ENCODE data around the gene C5. TPM values are rescaled to one million over a fixed set of nuclear protein-coding genes. Genes with fewer than 3 reads are reported as not detected.

Gene C5
- total and polyA plus RNA-seq, 9 donors = 3.0 to 7.2 (median 4.6) TPM

GRCh38 chr9:120983259-120983837 lies 66.7 kb downstream of the C5 start:
- DNase-seq = no peak
- Histone ChIP-seq H3K27me3 (no peaks in the 10 kb centered on the region), H3K4me3 (no peak overlapping the region), H3K9me3 (no peaks in the 10 kb centered on the region), H3K36me3 (no peaks in the 10 kb centered on the region), H3K27ac (no peak overlapping the region), H3K4me1 (ENCODE audit: insufficient read depth) (peaks cover 2% of the 10 kb centered on the region)
- intact Hi-C loops (cut with DNase I) = no loop called here
- no peak for TF ChIP-seq CTCF (IDR thresholded peaks at IDR 0.05)
- no peak for TF ChIP-seq POLR2A (IDR thresholded peaks at IDR 0.05)
- 88 to 90% (median 89%) methylated on average over 3 of the region's 3 CpGs for WGBS, 3 donors

GRCh38 chr9:120982836-120983235 lies 67.2 kb downstream of the C5 start:
- intact Hi-C loops (cut with DNase I) = no loop called here
- Histone ChIP-seq H3K27ac (no peak overlapping the region), H3K27me3 (no peaks in the 10 kb centered on the region), H3K36me3 (no peaks in the 10 kb centered on the region), H3K9me3 (no peaks in the 10 kb centered on the region), H3K4me3 (no peak overlapping the region), H3K4me1 (ENCODE audit: insufficient read depth) (peaks cover 2% of the 10 kb centered on the region)
- TF ChIP-seq CTCF (IDR thresholded peaks at IDR 0.05) (no peak), EP300 (IDR thresholded peaks at IDR 0.05) (no peak), POLR2A (IDR thresholded peaks at IDR 0.05) (no peak)
- 21 to 32% (median 25%) methylated on average over 3 of the region's 3 CpGs for WGBS, 3 donors
- DNase-seq = no peak

- Histone ChIP-seq H3K4me1 (ENCODE audit: insufficient read depth) (peaks cover 2% of the 10 kb centered on the region), H3K27me3 (no peaks in the 10 kb centered on the region), H3K36me3 (no peaks in the 10 kb centered on the region), H3K9me3 (no peaks in the 10 kb centered on the region), H3K4me3 (no peak overlapping the region), H3K27ac (no peak overlapping the region)
- no peak for DNase-seq
- TF ChIP-seq CTCF (IDR thresholded peaks at IDR 0.05) (no peak), POLR2A (IDR thresholded peaks at IDR 0.05) (no peak), EP300 (IDR thresholded peaks at IDR 0.05) (no peak)
- intact Hi-C loops (cut with DNase I) = no loop called here
- WGBS, 3 donors = 92 to 97% (median 95%) methylated on average over 3 of the region's 3 CpGs
Measured at GRCh38 chr9:120980951-120981350, 69.1 kb downstream of the C5 start.

GRCh38 chr9:120979797-120980196 lies 70.3 kb downstream of the C5 start:
- no peaks in the 10 kb centered on the region for H3K36me3 ChIP-seq
- intact Hi-C loops (cut with DNase I) = no loop called here
- no peak for TF ChIP-seq CTCF (IDR thresholded peaks at IDR 0.05)
- TF ChIP-seq EP300 (IDR thresholded peaks at IDR 0.05) = no peak
- TF ChIP-seq POLR2A (IDR thresholded peaks at IDR 0.05) = no peak

More at GRCh38 chr9:120979797-120980196, 70.3 kb downstream of the C5 start:
- Histone ChIP-seq H3K27me3 (no peaks in the 10 kb centered on the region), H3K9me3 (no peaks in the 10 kb centered on the region), H3K27ac (no peak overlapping the region), H3K4me1 (ENCODE audit: insufficient read depth) (no peaks in the 10 kb centered on the region), H3K4me3 (no peak overlapping the region)
- no peak for DNase-seq
- 94 to 97% (median 95%) methylated on average over 8 of the region's 8 CpGs for WGBS, 3 donors
